HepG2 (cell line): ENCODE data around the gene P2RY2. TPM values are rescaled to one million over a fixed set of nuclear protein-coding genes. Genes with fewer than 3 reads are reported as not detected.
A peak's percentile ranks its signal among the peaks of the same experiment; 100 is the strongest.

Source experiments
- ARHGAP35 ChIP-seq: sonication (generic); formaldehyde crosslinking; IDR thresholded peaks from 2 replicates; pipeline ENCODE4 v1.9.0; 2022; ENCODE audit warnings: mild to moderate bottlenecking, inconsistent platforms, moderate library complexity, missing genetic modification reagents, borderline replicate concordance
- ARID2 ChIP-seq: sonication (generic); formaldehyde crosslinking; IDR thresholded peaks from 2 replicates; pipeline ENCODE4 v1.8.1; 2022; ENCODE audit warnings: mild to moderate bottlenecking, missing genetic modification reagents, borderline replicate concordance
- ARID5B ChIP-seq: IDR thresholded peaks from 2 replicates; pipeline ENCODE4 v1.4.0; 2020; ENCODE audit warnings: mild to moderate bottlenecking, missing genetic modification reagents
- ATF2 ChIP-seq: sonication (generic); formaldehyde crosslinking; IDR thresholded peaks from 2 replicates; pipeline ENCODE4 v1.4.0; 2020; ENCODE audit warnings: missing genetic modification reagents
- ATF5 ChIP-seq: sonication (generic); formaldehyde crosslinking; IDR thresholded peaks from 2 replicates; pipeline ENCODE4 v1.4.0; 2020; ENCODE audit warnings: mild to moderate bottlenecking, low read depth, missing genetic modification reagents
- ATRX ChIP-seq: sonication (generic); formaldehyde crosslinking; IDR thresholded peaks from 2 replicates; pipeline ENCODE4 v1.4.0; 2020; ENCODE audit warnings: missing genetic modification reagents, borderline replicate concordance
- FOSL2 ChIP-seq: sonication (generic); formaldehyde crosslinking; IDR thresholded peaks from 2 replicates; pipeline ENCODE4 v1.4.0; 2020; ENCODE audit warnings: missing genetic modification reagents
- MLX ChIP-seq: IDR thresholded peaks from 2 replicates; pipeline ENCODE4 v1.6.1; 2016
- NR2C2 ChIP-seq: sonication (generic); formaldehyde crosslinking; IDR thresholded peaks from 2 replicates; pipeline ENCODE4 v1.4.0; 2020; ENCODE audit warnings: missing genetic modification reagents, mild to moderate bottlenecking, moderate library complexity, borderline replicate concordance
- NR2F1 ChIP-seq, 2 experiments: fragments of 450-650 bp in 1 of 2; formaldehyde crosslinking in 1 of 2; IDR thresholded peaks; 2 replicates each; pipeline versions ENCODE4 v1.5.0 to v1.6.1; 2016 to 2020; ENCODE audit warnings: mild to moderate bottlenecking in 1 of 2, missing compliant biosample characterization in 1 of 2, missing genetic modification reagents in 1 of 2, moderate library complexity in 1 of 2
- PLRG1 ChIP-seq: fragments of 450-650 bp; conservative IDR thresholded peaks from 2 replicates; pipeline ENCODE4 v1.6.1; 2016
- SMAD3 ChIP-seq: sonication (generic); formaldehyde crosslinking; IDR thresholded peaks from 2 replicates; pipeline ENCODE4 v1.4.0; 2020; ENCODE audit warnings: missing genetic modification reagents
- SRSF4 ChIP-seq: fragments of 200-400 bp; formaldehyde crosslinking; IDR thresholded peaks from one replicate; pipeline ENCODE4 v1.6.1; 2018; ENCODE audit warnings: mild to moderate bottlenecking, low read depth, low read length, moderate library complexity; ENCODE audit not compliant: poor library complexity, severe bottlenecking
- TGIF2 ChIP-seq: IDR thresholded peaks from 2 replicates; pipeline ENCODE4 v1.6.1; 2016; ENCODE audit warnings: control low read depth, missing compliant biosample characterization
- ZBTB10 ChIP-seq: sonication (generic); formaldehyde crosslinking; IDR thresholded peaks from 2 replicates; pipeline ENCODE4 v1.4.0; 2020; ENCODE audit warnings: missing genetic modification reagents, borderline replicate concordance
- ZKSCAN1 ChIP-seq: fragments of 150-350 bp; IDR thresholded peaks from 2 replicates; pipeline ENCODE4 v1.6.1; 2014; ENCODE audit warnings: low read length
- ZNF260 ChIP-seq: sonication (generic); formaldehyde crosslinking; IDR thresholded peaks from 2 replicates; pipeline ENCODE4 v1.4.0; 2020; ENCODE audit warnings: missing genetic modification reagents, low read depth, mild to moderate bottlenecking, borderline replicate concordance
- ZNF552 ChIP-seq: sonication (generic); formaldehyde crosslinking; IDR thresholded peaks from 2 replicates; pipeline ENCODE4 v1.9.0; 2022; ENCODE audit warnings: missing genetic modification reagents, mild to moderate bottlenecking, borderline replicate concordance
- ZNF616 ChIP-seq: sonication (generic); formaldehyde crosslinking; IDR thresholded peaks from 2 replicates; pipeline ENCODE4 v1.5.0; 2020; ENCODE audit warnings: low read depth, mild to moderate bottlenecking, missing genetic modification reagents
- polyA plus RNA-seq, 8 experiments: library from polyadenylated mRNA; depleted of rRNA in 3 of 8; stranded (reverse) in 7 of 8; unstranded in 1 of 8; fragments of >200 nt; fragmentation: Illumina TruSeq in 4 of 8; extraction: Trizol in 4 of 8; gene quantifications; 2 replicates each; pipeline versions ENCODE4 v1.2.1 to v1.2.3, GENCODE V29; 2011 to 2016; ENCODE audit warnings: low read depth in 4 of 8, missing spikeins in 1 of 8, mixed read lengths in 1 of 8; ENCODE audit not compliant: insufficient read depth in 1 of 8
- total RNA-seq, 5 experiments: library from RNA; depleted of rRNA; stranded (reverse); fragments of >200 nt; fragmentation: Illumina TruSeq; extraction: Trizol; gene quantifications; 2 replicates each; pipeline ENCODE4 v1.2.3, GENCODE V29; 2016; ENCODE audit warnings: low read depth in 1 of 5

P2RY2 gene
- total and polyA plus RNA-seq, 2 of the 13 experiments (the other 11 are each of a cell fraction or from before 2014, with no cell fraction given), result 0.95 to 3.1 TPM

GRCh38 chr11:73177778-73178539 lies 40.1 kb upstream of the P2RY2 start (continued):
- TF ChIP-seq ATF2, result 0 out of 2 replicates have a peak, but pooled peaks have one; percentile 24
- TF ChIP-seq PLRG1, result no peak
- TF ChIP-seq FOSL2, result 0 out of 2 replicates have a peak, but pooled peaks have one; percentile 36
- TF ChIP-seq ZNF552 (CRISPR knock-in tag), result no peak
- TF ChIP-seq TGIF2 (CRISPR knock-in tag), result no peak
- TF ChIP-seq ATF5 (CRISPR knock-in tag), result no peak
- no peak for TF ChIP-seq MLX (CRISPR knock-in tag)
- no peak for TF ChIP-seq ZNF616 (CRISPR knock-in tag)
- TF ChIP-seq NR2F1 (CRISPR knock-in tag; IDR thresholded peaks at IDR 0.05), result no peak
- no peak for TF ChIP-seq ATRX (CRISPR knock-in tag)
- no peak for TF ChIP-seq ZBTB10 (CRISPR knock-in tag)
- TF ChIP-seq NR2C2 (CRISPR knock-in tag), result no peak
- TF ChIP-seq ARHGAP35, result peak; percentile 47; the same call in 1 of the 2 replicates
- TF ChIP-seq ZNF260 (CRISPR knock-in tag), result no peak
- TF ChIP-seq SMAD3 (CRISPR knock-in tag), result no peak
- 0 out of 2 replicates have a peak, but pooled peaks have one; percentile 42 for TF ChIP-seq ARID5B (CRISPR knock-in tag)
- TF ChIP-seq ZKSCAN1, result no peak
- TF ChIP-seq ARID2, result no peak
- TF ChIP-seq SRSF4, result no peak
